GM19395 (cell line): ENCODE measurements around the gene PIGH.
"Not testable (repeated sequence)": the region's sequence is repeated elsewhere in the genome, so short reads cannot be mapped to it uniquely, and the experiment has no call there.

Source experiments
- ATAC-seq: cut with Tn5 transposase; IDR thresholded peaks from one replicate; pipeline ENCODE4 v1.9.1; 2021; ENCODE audit warnings: mild to moderate bottlenecking, moderate library complexity; ENCODE audit not compliant: unreplicated experiment

Gene PIGH

DNA sequence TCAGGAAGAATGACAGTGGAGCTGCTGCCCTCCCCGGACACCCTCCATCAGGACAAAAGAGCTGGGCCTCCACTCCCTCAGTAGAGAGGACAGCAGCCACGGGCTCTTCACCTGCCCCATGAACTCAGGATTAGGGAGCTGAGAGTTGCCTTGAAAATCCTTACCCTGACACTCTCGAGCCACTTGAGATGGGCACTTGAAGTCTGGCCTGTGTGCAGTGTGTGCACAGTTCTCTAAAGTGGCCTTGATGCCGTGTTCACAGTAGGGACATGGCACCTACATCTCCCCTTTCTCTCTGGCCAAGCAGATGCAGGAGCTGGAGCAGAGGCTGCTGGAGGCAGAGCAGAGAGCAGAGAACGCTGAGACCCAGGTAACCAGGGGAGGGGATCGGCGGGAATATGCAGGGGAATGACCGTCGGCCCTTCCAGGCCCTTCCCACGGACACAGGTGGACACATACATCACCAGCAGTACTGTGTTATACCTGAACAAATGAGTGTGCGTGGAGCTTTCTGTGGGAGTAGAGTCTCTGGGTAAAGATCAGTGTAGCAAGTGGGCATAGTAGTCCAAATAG lies 44.5 kb downstream of the PIGH start:
- no peak for ATAC-seq

- no peak for ATAC-seq
Observed at GRCh38 chr14:67554341-67554740, 45.7 kb downstream of the PIGH start.

DNA sequence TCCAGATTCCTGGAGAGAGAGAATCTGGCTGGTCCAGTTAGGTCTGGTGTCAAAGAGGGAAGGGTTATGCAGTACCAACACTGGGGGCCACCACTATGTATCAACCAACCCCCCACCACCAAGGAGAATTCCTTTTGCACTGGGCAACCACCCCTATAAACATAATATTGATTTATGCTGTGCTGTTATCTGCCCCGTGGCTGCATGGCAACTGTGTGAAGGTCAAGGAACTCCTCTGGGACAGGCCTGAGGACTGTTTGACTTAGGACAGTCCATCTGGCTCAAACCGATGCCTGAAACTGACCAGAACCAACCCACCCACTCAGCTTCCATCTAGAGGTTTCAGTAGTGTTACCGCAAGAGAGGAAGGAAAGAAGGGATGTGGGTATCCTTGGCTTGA lies 46.5 kb downstream of the PIGH start:
- ATAC-seq = no peak

DNA sequence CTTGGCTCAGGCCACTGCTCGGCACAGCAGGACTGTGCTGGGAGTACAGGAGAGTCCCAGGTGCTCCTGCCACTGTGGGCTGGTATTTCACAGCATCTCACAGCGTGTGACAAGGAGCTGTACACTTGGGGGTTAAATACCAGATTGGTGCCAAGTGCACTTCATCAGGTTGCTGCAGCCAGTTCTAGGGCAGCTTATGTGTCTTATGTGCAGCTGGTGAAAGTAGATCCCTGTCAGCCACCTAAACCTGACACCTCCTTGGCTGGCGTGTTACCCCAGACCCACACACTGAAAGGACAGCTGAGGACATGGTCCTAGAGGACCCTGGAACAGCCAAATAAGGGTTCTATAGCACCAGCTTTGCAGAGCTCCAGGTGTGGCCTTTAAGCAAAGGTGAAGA lies 48.1 kb downstream of the PIGH start:
- ATAC-seq = no peak

- ATAC-seq = no peak
Observed at GRCh38 chr14:67551123-67551522, 48.9 kb downstream of the PIGH start.

GRCh38 chr14:67549734-67550133 lies 50.3 kb downstream of the PIGH start:
- ATAC-seq = no peak

- no peak for ATAC-seq
Observed at GRCh38 chr14:67547224-67547780, 52.8 kb downstream of the PIGH start.

- no peak for ATAC-seq
Observed at GRCh38 chr14:67544590-67544989, 55.5 kb downstream of the PIGH start.

GRCh38 chr14:67542620-67543019 lies 57.4 kb downstream of the PIGH start:
- ATAC-seq = not testable (repeated sequence)

DNA sequence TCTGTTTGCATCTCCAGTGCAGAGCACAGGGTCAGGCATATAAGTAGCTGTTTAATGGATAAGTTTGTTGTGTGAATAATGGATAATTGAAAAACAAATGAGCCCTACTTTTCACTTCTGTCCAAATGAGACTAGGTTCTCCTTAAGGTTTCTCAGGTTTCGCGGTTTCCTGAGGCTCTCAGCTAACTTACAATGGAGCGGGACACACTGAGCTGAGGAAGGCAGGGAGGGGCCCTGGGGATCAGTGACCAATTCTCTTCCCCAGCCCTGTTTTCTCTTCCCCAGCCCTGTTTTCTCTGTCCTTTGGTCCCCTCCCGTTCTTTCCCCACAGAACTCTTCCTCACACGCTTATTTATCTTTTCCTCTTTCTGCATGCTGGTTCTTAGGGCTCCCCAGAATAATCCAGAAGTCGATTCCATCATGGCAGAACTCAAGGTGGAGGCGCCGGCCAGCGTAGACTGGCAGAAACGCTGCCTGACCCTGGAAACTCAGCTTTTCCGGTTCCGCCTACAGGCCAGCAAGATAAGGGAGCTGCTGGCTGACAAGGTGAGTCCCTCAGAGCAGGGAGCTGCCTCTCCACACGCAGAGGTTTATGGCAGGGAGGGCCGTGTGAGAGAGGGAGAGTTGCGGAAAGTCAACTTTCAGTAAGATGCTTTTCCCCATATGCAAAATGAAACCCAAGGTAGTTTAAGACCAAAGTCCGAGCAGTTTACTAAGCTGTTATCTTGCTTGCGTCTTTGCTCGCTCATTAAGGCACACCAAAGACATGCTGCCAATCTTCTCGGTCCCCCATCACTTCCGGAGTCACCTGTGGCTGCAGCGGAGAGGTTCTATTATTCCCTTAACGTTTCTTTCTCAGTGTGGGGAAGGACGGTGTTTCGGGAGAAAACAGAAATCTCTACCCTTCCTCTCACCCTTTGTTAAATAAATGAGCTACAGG lies 58.4 kb downstream of the PIGH start:
- no peak for ATAC-seq
